Measurements from ENCODE around the gene ARL6IP5. TPM values are rescaled to one million over a fixed set of nuclear protein-coding genes. Genes with fewer than 3 reads are reported as not detected.

Gene ARL6IP5
- total RNA-seq, 4 donors from 2014 or later = 113 to 153 (median 133) TPM

- Histone ChIP-seq H3K36me3 (no peaks in the 10 kb centered on the region), H3K27me3 (no peaks in the 10 kb centered on the region), H3K27ac (no peak overlapping the region), H3K9me3 (no peaks in the 10 kb centered on the region), H3K4me3 (no peak overlapping the region), H3K4me1 (no peaks in the 10 kb centered on the region)
- TF ChIP-seq EP300 (IDR thresholded peaks at IDR 0.05) (no peak), POLR2A (IDR thresholded peaks at IDR 0.05) (no peak)
- TF ChIP-seq, protein P1, sequence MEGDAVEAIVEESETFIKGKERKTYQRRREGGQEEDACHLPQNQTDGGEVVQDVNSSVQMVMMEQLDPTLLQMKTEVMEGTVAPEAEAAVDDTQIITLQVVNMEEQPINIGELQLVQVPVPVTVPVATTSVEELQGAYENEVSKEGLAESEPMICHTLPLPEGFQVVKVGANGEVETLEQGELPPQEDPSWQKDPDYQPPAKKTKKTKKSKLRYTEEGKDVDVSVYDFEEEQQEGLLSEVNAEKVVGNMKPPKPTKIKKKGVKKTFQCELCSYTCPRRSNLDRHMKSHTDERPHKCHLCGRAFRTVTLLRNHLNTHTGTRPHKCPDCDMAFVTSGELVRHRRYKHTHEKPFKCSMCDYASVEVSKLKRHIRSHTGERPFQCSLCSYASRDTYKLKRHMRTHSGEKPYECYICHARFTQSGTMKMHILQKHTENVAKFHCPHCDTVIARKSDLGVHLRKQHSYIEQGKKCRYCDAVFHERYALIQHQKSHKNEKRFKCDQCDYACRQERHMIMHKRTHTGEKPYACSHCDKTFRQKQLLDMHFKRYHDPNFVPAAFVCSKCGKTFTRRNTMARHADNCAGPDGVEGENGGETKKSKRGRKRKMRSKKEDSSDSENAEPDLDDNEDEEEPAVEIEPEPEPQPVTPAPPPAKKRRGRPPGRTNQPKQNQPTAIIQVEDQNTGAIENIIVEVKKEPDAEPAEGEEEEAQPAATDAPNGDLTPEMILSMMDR (IDR thresholded peaks at IDR 0.05) = no peak
- no peak for DNase-seq (ENCODE audit: low spot score in 2 of 2)
- 96% methylated on average over 3 of the region's 3 CpGs for WGBS, 2 donors
These were observed 58.9 kb downstream of the ARL6IP5 start for GRCh38 chr3:69143612-69144011.

GRCh38 chr3:69144631-69145245, 60.0 kb downstream of the ARL6IP5 start:
- no peak for TF ChIP-seq EP300 (IDR thresholded peaks at IDR 0.05)
- TF ChIP-seq, protein P1 (IDR thresholded peaks at IDR 0.05) = no peak
- TF ChIP-seq POLR2A (IDR thresholded peaks at IDR 0.05) = no peak
- 73 to 82% methylated on average over 3 of the region's 3 CpGs for whole genome bisulfite sequencing, 2 donors
- H3K27ac ChIP-seq = no peak overlapping the region

GRCh38 chr3:69145688-69146087, 61.0 kb downstream of the ARL6IP5 start:
- TF ChIP-seq, protein P1 (IDR thresholded peaks at IDR 0.05) = no peak
- TF ChIP-seq EP300 (IDR thresholded peaks at IDR 0.05) (no peak), POLR2A (IDR thresholded peaks at IDR 0.05) (no peak)

More at GRCh38 chr3:69144631-69145245, 60.0 kb downstream of the ARL6IP5 start:
- Histone ChIP-seq H3K4me1 (no peaks in the 10 kb centered on the region), H3K36me3 (no peaks in the 10 kb centered on the region), H3K9me3 (no peaks in the 10 kb centered on the region), H3K4me3 (no peak overlapping the region), H3K27me3 (no peaks in the 10 kb centered on the region)
- DNase-seq (ENCODE audit: low spot score in 2 of 2) = no peak

GRCh38 chr3:69149586-69149985, 64.8 kb downstream of the ARL6IP5 start:
- WGBS, 2 donors = 81 to 83% methylated on average over 3 of the region's 3 CpGs

More at GRCh38 chr3:69145688-69146087, 61.0 kb downstream of the ARL6IP5 start:
- no peak overlapping the region for H3K4me3 ChIP-seq
- no peaks in the 10 kb centered on the region for H3K9me3 ChIP-seq
- no peaks in the 10 kb centered on the region for H3K36me3 ChIP-seq
- H3K27me3 ChIP-seq = no peaks in the 10 kb centered on the region
- no peaks in the 10 kb centered on the region for H3K4me1 ChIP-seq
- DNase-seq (ENCODE audit: low spot score in 2 of 2) = no peak
- H3K27ac ChIP-seq = no peak overlapping the region

More at GRCh38 chr3:69149586-69149985, 64.8 kb downstream of the ARL6IP5 start:
- Histone ChIP-seq H3K27ac (no peak overlapping the region), H3K9me3 (no peaks in the 10 kb centered on the region), H3K36me3 (no peaks in the 10 kb centered on the region), H3K27me3 (no peaks in the 10 kb centered on the region), H3K4me1 (no peaks in the 10 kb centered on the region), H3K4me3 (no peak overlapping the region)
- TF ChIP-seq, protein P1 (IDR thresholded peaks at IDR 0.05) = no peak
- TF ChIP-seq EP300 (IDR thresholded peaks at IDR 0.05) = no peak
- TF ChIP-seq POLR2A (IDR thresholded peaks at IDR 0.05) = no peak
- no peak for DNase-seq (ENCODE audit: low spot score in 2 of 2)

Small RNAs within 50 kb of the gene (small RNA-seq; reads per million reads assigned to genes)
- gene MIR3136 = not detected

Other genes starting within 250 kb of the ARL6IP5 start
- not detected for gene TAFA4, start 152.4 kb upstream of the ARL6IP5 start, total RNA-seq
- gene EOGT, start 71.3 kb upstream of the ARL6IP5 start, total RNA-seq = 10 to 100 TPM; 27.2 to 55.9 (median 37.1) TPM
- gene TMF1, start 32.6 kb upstream of the ARL6IP5 start, total RNA-seq = 10 to 100 TPM; 24.7 to 33.5 (median 33.0) TPM
- 10 to 100 TPM; 22.6 to 80.7 (median 50.8) TPM for gene UBA3, start 4.6 kb upstream of the ARL6IP5 start, total RNA-seq
- gene LMOD3, start 37.7 kb downstream of the ARL6IP5 start, total RNA-seq = not detected

Measured in tibial nerve (tissue), 4 donors.